ENCODE data around the gene SLC12A1.

SLC12A1 gene

DNA sequence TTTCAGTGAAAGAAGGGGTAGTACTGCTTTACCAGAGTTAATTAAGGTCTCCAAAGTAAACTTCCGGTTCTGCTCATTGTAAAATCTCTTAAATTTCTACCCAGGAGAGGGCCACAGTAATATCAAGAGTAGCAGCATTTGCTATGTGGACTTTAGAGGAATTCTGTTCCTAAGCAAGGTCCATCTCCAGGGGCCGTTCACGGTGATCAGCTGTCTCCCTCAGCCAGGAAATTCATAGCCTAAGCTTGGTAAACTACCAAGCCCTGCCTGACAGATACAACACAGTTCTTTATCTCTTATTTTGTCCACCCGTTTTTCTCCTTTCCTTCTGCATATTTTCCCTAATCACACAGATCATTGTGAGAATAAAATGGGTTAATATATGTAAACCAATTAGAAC lies 127.4 kb downstream of the SLC12A1 start:
- Histone ChIP-seq H3K4me1 (ENCODE audit: control insufficient read depth, insufficient read depth, low read length) (peaks cover 2% of the 10 kb centered on the region), H3K36me3 (ENCODE audit: control insufficient read depth, insufficient read depth, low read length) (peaks cover 5% of the 10 kb centered on the region), H3K27me3 (ENCODE audit: control insufficient read depth, insufficient read depth, low read length) (no peaks in the 10 kb centered on the region), H3K9me3 (ENCODE audit: control insufficient read depth, insufficient read depth, low read length) (no peaks in the 10 kb centered on the region), H3K4me3 (ENCODE audit: low read depth, low read length) (peak overlapping the region; percentile 90), H3K9ac (ENCODE audit: low read depth, low read length) (no peak overlapping the region)

GRCh38 chr15:48334260-48334659 lies 128.2 kb downstream of the SLC12A1 start:
- Histone ChIP-seq H3K27me3 (ENCODE audit: control insufficient read depth, insufficient read depth, low read length) (no peaks in the 10 kb centered on the region), H3K9ac (ENCODE audit: low read depth, low read length) (no peak overlapping the region), H3K36me3 (ENCODE audit: control insufficient read depth, insufficient read depth, low read length) (peaks cover 5% of the 10 kb centered on the region), H3K9me3 (ENCODE audit: control insufficient read depth, insufficient read depth, low read length) (no peaks in the 10 kb centered on the region), H3K4me3 (ENCODE audit: low read depth, low read length) (no peak overlapping the region), H3K4me1 (ENCODE audit: control insufficient read depth, insufficient read depth, low read length) (peaks cover 2% of the 10 kb centered on the region)

DNA sequence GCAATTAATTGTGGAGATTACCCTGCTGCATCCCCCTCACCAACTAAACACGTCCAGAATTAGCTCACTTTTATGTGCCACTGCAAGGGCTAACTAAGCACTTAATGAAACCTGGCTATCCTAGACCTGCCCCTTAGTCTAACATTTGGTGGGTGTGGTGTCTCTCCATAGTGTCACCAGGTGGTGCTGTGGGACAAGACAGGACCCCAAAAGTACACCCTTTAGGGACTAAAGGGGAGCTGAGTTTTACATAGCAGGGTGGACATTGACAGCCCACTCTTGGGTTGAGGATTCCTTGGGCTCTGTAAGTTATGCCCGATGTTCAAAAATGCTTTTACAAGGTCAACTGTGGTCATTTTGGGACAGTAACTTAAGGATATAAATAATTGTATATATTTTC lies 130.8 kb downstream of the SLC12A1 start:
- peaks cover 8% of the 10 kb centered on the region for H3K36me3 ChIP-seq (ENCODE audit: control insufficient read depth, insufficient read depth, low read length)

GRCh38 chr15:48337607-48338006 lies 131.5 kb downstream of the SLC12A1 start:
- Histone ChIP-seq H3K4me3 (ENCODE audit: low read depth, low read length) (no peak overlapping the region), H3K36me3 (ENCODE audit: control insufficient read depth, insufficient read depth, low read length) (peaks cover 8% of the 10 kb centered on the region), H3K27me3 (ENCODE audit: control insufficient read depth, insufficient read depth, low read length) (no peaks in the 10 kb centered on the region), H3K9me3 (ENCODE audit: control insufficient read depth, insufficient read depth, low read length) (no peaks in the 10 kb centered on the region), H3K4me1 (ENCODE audit: control insufficient read depth, insufficient read depth, low read length) (peaks cover 2% of the 10 kb centered on the region), H3K9ac (ENCODE audit: low read depth, low read length) (no peak overlapping the region)

More for the DNA sequence above, 130.8 kb downstream of the SLC12A1 start:
- Histone ChIP-seq H3K27me3 (ENCODE audit: control insufficient read depth, insufficient read depth, low read length) (no peaks in the 10 kb centered on the region), H3K9ac (ENCODE audit: low read depth, low read length) (no peak overlapping the region), H3K4me3 (ENCODE audit: low read depth, low read length) (no peak overlapping the region), H3K4me1 (ENCODE audit: control insufficient read depth, insufficient read depth, low read length) (peaks cover 2% of the 10 kb centered on the region), H3K9me3 (ENCODE audit: control insufficient read depth, insufficient read depth, low read length) (no peaks in the 10 kb centered on the region)

- no peaks in the 10 kb centered on the region for H3K27me3 ChIP-seq (ENCODE audit: control insufficient read depth, insufficient read depth, low read length)
- no peak overlapping the region for H3K4me3 ChIP-seq (ENCODE audit: low read depth, low read length)
- H3K36me3 ChIP-seq (ENCODE audit: control insufficient read depth, insufficient read depth, low read length): peaks cover 12% of the 10 kb centered on the region
- H3K4me1 ChIP-seq (ENCODE audit: control insufficient read depth, insufficient read depth, low read length): no peaks in the 10 kb centered on the region
- H3K9ac ChIP-seq (ENCODE audit: low read depth, low read length): no peak overlapping the region
- H3K9me3 ChIP-seq (ENCODE audit: control insufficient read depth, insufficient read depth, low read length): no peaks in the 10 kb centered on the region
Observed at GRCh38 chr15:48340111-48340510, 134.0 kb downstream of the SLC12A1 start.

- Histone ChIP-seq H3K9ac (ENCODE audit: low read depth, low read length) (no peak overlapping the region), H3K4me1 (ENCODE audit: control insufficient read depth, insufficient read depth, low read length) (peaks cover 4% of the 10 kb centered on the region), H3K36me3 (ENCODE audit: control insufficient read depth, insufficient read depth, low read length) (peaks cover 6% of the 10 kb centered on the region), H3K9me3 (ENCODE audit: control insufficient read depth, insufficient read depth, low read length) (no peaks in the 10 kb centered on the region), H3K27me3 (ENCODE audit: control insufficient read depth, insufficient read depth, low read length) (no peaks in the 10 kb centered on the region), H3K4me3 (ENCODE audit: low read depth, low read length) (no peak overlapping the region)
Observed at GRCh38 chr15:48343865-48344264, 137.8 kb downstream of the SLC12A1 start.

DNA sequence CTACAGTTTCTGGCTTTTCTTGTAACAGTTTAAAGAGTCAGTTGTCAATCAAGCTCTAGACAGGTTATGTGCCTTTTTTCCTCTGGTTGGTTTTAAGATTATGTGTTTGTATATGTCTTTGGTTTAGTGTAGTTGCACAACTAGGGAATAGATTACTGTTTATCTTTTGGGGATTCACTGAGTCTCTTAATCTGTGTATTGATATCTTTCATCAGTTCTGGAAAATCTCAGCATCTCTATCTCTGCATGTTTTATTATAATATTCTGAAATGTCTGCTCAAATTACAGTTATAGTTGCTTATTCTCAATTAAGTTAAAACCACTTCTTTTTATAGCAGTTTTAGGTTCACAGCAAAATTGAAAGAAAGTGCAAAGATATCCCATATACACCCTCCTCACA lies 139.4 kb downstream of the SLC12A1 start:
- no peaks in the 10 kb centered on the region for H3K27me3 ChIP-seq (ENCODE audit: control insufficient read depth, insufficient read depth, low read length)
- no peak overlapping the region for H3K9ac ChIP-seq (ENCODE audit: low read depth, low read length)
- H3K9me3 ChIP-seq (ENCODE audit: control insufficient read depth, insufficient read depth, low read length): no peaks in the 10 kb centered on the region
- no peak overlapping the region for H3K4me3 ChIP-seq (ENCODE audit: low read depth, low read length)
- H3K4me1 ChIP-seq (ENCODE audit: control insufficient read depth, insufficient read depth, low read length): peaks cover 7% of the 10 kb centered on the region
- peaks cover 6% of the 10 kb centered on the region for H3K36me3 ChIP-seq (ENCODE audit: control insufficient read depth, insufficient read depth, low read length)

DNA sequence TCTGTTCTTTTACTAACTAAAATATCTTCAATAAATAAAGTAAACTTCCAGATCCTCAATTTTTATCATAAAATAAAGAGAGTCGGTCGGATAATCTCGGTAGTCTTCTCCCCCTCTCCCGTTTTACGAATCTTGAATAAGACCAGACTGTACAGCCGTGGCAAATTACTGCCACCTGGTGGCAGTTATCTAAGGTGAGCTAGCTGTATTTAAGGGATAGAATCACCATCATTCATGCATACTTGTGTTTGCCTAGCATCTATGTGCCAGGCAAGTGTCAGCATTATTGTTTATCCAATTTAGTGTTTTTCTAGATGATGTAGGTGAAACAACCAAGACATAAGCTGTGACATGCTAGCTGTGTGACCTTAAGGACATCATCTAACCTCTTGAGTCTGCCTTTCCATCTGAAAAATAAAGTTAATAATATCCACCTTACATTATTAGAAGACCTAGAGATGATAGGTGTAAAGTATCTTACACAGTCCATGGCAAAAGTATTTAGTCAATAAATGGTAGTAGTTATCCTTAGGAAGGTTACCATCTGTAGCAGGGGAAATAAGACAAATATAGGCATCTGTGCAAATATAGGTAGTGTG lies 146.5 kb downstream of the SLC12A1 start:
- Histone ChIP-seq H3K9ac (ENCODE audit: low read depth, low read length) (no peak overlapping the region), H3K4me3 (ENCODE audit: low read depth, low read length) (no peak overlapping the region), H3K4me1 (ENCODE audit: control insufficient read depth, insufficient read depth, low read length) (peaks cover 7% of the 10 kb centered on the region), H3K9me3 (ENCODE audit: control insufficient read depth, insufficient read depth, low read length) (no peaks in the 10 kb centered on the region), H3K36me3 (ENCODE audit: control insufficient read depth, insufficient read depth, low read length) (no peaks in the 10 kb centered on the region), H3K27me3 (ENCODE audit: control insufficient read depth, insufficient read depth, low read length) (no peaks in the 10 kb centered on the region)

Measured in iPS-15b (cell line).